Esophagus squamous epithelium (tissue), 5 donors: ENCODE results near the gene DAPK2. TPM values are rescaled to one million over a fixed set of nuclear protein-coding genes. Genes with fewer than 3 reads are reported as not detected.

ENCODE experiments used
- DNase-seq: peaks from one replicate; lab custom pipeline; 2025; lab: John Stamatoyannopoulos, UW
- H3K27ac ChIP-seq, 4 donors: fragments of 200-600 bp; sonication (generic); one replicate each; pipeline ENCODE4 v1.5.1; 2016 to 2019; ENCODE audit warnings: mild to moderate bottlenecking in 1 of 4
- H3K27me3 ChIP-seq, 4 donors: fragments of 200-600 bp; sonication (generic); 1 replicate in 3 of 4; 2 replicates in 1 of 4; pipeline versions ENCODE4 v1.5.1 to v1.6.0; 2017 to 2021; ENCODE audit warnings: antibody characterized with exemption in 1 of 4
- H3K36me3 ChIP-seq, 3 donors: fragments of 200-600 bp; sonication (generic); one replicate each; pipeline ENCODE4 v1.5.1; 2016 to 2019
- H3K4me1 ChIP-seq, 3 donors: fragments of 200-600 bp; sonication (generic); one replicate each; pipeline ENCODE4 v1.5.1; 2017 to 2019
- H3K4me3 ChIP-seq, 4 donors: fragments of 200-600 bp; sonication (generic); 1 replicate in 3 of 4; 2 replicates in 1 of 4; pipeline ENCODE4 v1.5.1; 2016 to 2019; ENCODE audit warnings: mild to moderate bottlenecking in 2 of 4, moderate library complexity in 1 of 4
- H3K9me3 ChIP-seq, 3 donors: fragments of 200-600 bp; sonication (generic); one replicate each; pipeline ENCODE4 v1.5.1; 2016 to 2019
- CTCF ChIP-seq, 6 experiments: fragments of 450-650 bp in 4 of 6; fragments of 200-600 bp in 2 of 6; sonication (generic) in 2 of 6; IDR thresholded peaks; one replicate each; pipeline ENCODE4 v1.5.1; 2016 to 2019; ENCODE audit warnings: antibody characterized with exemption in 6 of 6, mild to moderate bottlenecking in 4 of 6, moderate library complexity in 4 of 6
- POLR2A ChIP-seq, 4 donors: fragments of 450-650 bp; IDR thresholded peaks; one replicate each; pipeline ENCODE4 v1.6.1; 2017; ENCODE audit warnings: antibody characterized with exemption in 4 of 4, mild to moderate bottlenecking in 4 of 4, moderate library complexity in 3 of 4
- WGBS, 2 donors: methylation state at CpG; one replicate each; pipeline ENCODE4 v1.1.5; 2018; 5-methylcytosine and 5-hydroxymethylcytosine counted together
- intact Hi-C: fragments of 100-400 bp; cut with DNase I; formaldehyde crosslinking; loops from one replicate; pipeline ENCODE4 v1.15.0; 2022
- total RNA-seq, 4 donors: library from RNA; depleted of rRNA; stranded (reverse); fragments of >200 nt; gene quantifications; one replicate each; pipeline ENCODE4 v1.1.0, GENCODE V29; 2016
- donor health status: DM: yes; HTN: yes; CAD: no.

Gene DAPK2
- total RNA-seq, 4 donors from 2014 or later = 1.9 to 12.9 (median 9.8) TPM

- Histone ChIP-seq H3K4me3 (no peak overlapping the region), H3K4me1 (peaks cover 3 to 19% (median 8%) of the 10 kb centered on the region in 3 donors), H3K36me3 (no peaks in the 10 kb centered on the region), H3K27me3 (peaks cover 0 to 18% (median 0%) of the 10 kb centered on the region in 4 donors), H3K27ac (no peak overlapping the region), H3K9me3 (no peaks in the 10 kb centered on the region)
- WGBS, 2 donors = 59 to 74% methylated on average over 7 of the region's 8 CpGs
- intact Hi-C loops = no loop called here
- no peak for DNase-seq
- no peak for TF ChIP-seq CTCF (IDR thresholded peaks at IDR 0.05)
- no peak for TF ChIP-seq POLR2A (IDR thresholded peaks at IDR 0.05)
These were observed 4.2 kb upstream of the DAPK2 start for GRCh38 chr15:64050281-64051092.

- H3K4me1 ChIP-seq = peaks cover 3 to 26% (median 10%) of the 10 kb centered on the region in 3 donors
- intact Hi-C loops = loop anchor here (5.0 to 10.0 kb wide), 2 partner anchors 102 to 284 kb away; no protein-coding TSS in a partner anchor
- DNase-seq = no peak
- TF ChIP-seq CTCF (IDR thresholded peaks at IDR 0.05) (no peak), POLR2A (IDR thresholded peaks at IDR 0.05) (no peak)
- WGBS, 2 donors = 85 to 92% methylated on average over 1 of the region's 1 CpG
- H3K9me3 ChIP-seq = no peaks in the 10 kb centered on the region
- H3K36me3 ChIP-seq = no peaks in the 10 kb centered on the region
- H3K4me3 ChIP-seq = no peak overlapping the region
- H3K27me3 ChIP-seq = peaks cover 0 to 18% (median 0%) of the 10 kb centered on the region in 4 donors
- H3K27ac ChIP-seq = no peak overlapping the region
These were observed 2.6 kb upstream of the DAPK2 start for GRCh38 chr15:64048781-64049460.

- no peak for TF ChIP-seq POLR2A (IDR thresholded peaks at IDR 0.05)
- intact Hi-C loops = loop anchor here (5.0 to 10.0 kb wide), 2 partner anchors 99 to 281 kb away; no protein-coding TSS in a partner anchor
- WGBS, 2 donors = 0% methylated on average over 6 of the region's 76 CpGs; no CpG with 5 or more reads in 1 of the 2 donors
- H3K4me3 ChIP-seq = peak overlapping the region; percentile 49 to 72 (median 60)
- H3K9me3 ChIP-seq = no peaks in the 10 kb centered on the region
- no peaks in the 10 kb centered on the region for H3K36me3 ChIP-seq
- H3K4me1 ChIP-seq = peaks cover 3 to 26% (median 10%) of the 10 kb centered on the region in 3 donors
- H3K27ac ChIP-seq = peak overlapping the region in 2 of 4 donors; percentile 55 to 70
- H3K27me3 ChIP-seq = peaks cover 0 to 18% (median 0%) of the 10 kb centered on the region in 4 donors
- no peak for DNase-seq
These were observed 388 bp downstream of the DAPK2 start for GRCh38 chr15:64045774-64046420.

GRCh38 chr15:64045101-64045435, 1.2 kb downstream of the DAPK2 start:
- 81 to 86% methylated on average over 5 of the region's 5 CpGs for WGBS, 2 donors
- Histone ChIP-seq H3K27ac (no peak overlapping the region), H3K36me3 (no peaks in the 10 kb centered on the region), H3K4me1 (peaks cover 3 to 26% (median 10%) of the 10 kb centered on the region in 3 donors), H3K27me3 (peaks cover 0 to 18% (median 0%) of the 10 kb centered on the region in 4 donors), H3K4me3 (peak overlapping the region in 2 of 4 donors; percentile 68 to 72), H3K9me3 (no peaks in the 10 kb centered on the region)
- TF ChIP-seq CTCF (IDR thresholded peaks at IDR 0.05) = no peak
- no peak for TF ChIP-seq POLR2A (IDR thresholded peaks at IDR 0.05)
- intact Hi-C loops = loop anchor here (5.0 to 10.0 kb wide), 2 partner anchors 98 to 280 kb away; no protein-coding TSS in a partner anchor
- DNase-seq = no peak

- no peak for DNase-seq
- Histone ChIP-seq H3K4me1 (peaks cover 3 to 26% (median 10%) of the 10 kb centered on the region in 3 donors), H3K4me3 (no peak overlapping the region), H3K36me3 (no peaks in the 10 kb centered on the region), H3K9me3 (no peaks in the 10 kb centered on the region), H3K27me3 (peaks cover 0 to 18% (median 0%) of the 10 kb centered on the region in 4 donors), H3K27ac (no peak overlapping the region)
- 74% methylated on average over 3 to 4 of the region's 7 CpGs for WGBS, 2 donors
- TF ChIP-seq POLR2A (IDR thresholded peaks at IDR 0.05) = no peak
- no peak for TF ChIP-seq CTCF (IDR thresholded peaks at IDR 0.05)
- intact Hi-C loops = loop anchor here (5.0 to 10.0 kb wide), 2 partner anchors 97 to 280 kb away; no protein-coding TSS in a partner anchor
These were observed 1.8 kb downstream of the DAPK2 start for GRCh38 chr15:64044300-64045100.
